HG03060 (cell line): ENCODE measurements around the gene TYW1.
"Not testable (repeated sequence)": the region's sequence is repeated elsewhere in the genome, so short reads cannot be mapped to it uniquely, and the experiment has no call there.

Experiments used
- ATAC-seq: cut with Tn5 transposase; IDR thresholded peaks from one replicate; pipeline ENCODE4 v1.9.1; 2021; ENCODE audit warnings: low read depth, moderate number of reproducible peaks; ENCODE audit not compliant: unreplicated experiment

Gene TYW1

GRCh38 chr7:67230029-67230428 is 233.4 kb downstream of the TYW1 start:
- not testable (repeated sequence) for ATAC-seq

- not testable (repeated sequence) for ATAC-seq
Measured at GRCh38 chr7:67233506-67233905, 236.9 kb downstream of the TYW1 start.

GRCh38 chr7:67236216-67236615 is 239.6 kb downstream of the TYW1 start:
- ATAC-seq = not testable (repeated sequence)

GRCh38 chr7:67242871-67243270 is 246.2 kb downstream of the TYW1 start:
- not testable (repeated sequence) for ATAC-seq

- not testable (repeated sequence) for ATAC-seq
Measured at GRCh38 chr7:67248364-67248763, 251.7 kb downstream of the TYW1 start.

GRCh38 chr7:67251986-67252558 is 255.4 kb downstream of the TYW1 start:
- ATAC-seq = no peak

- ATAC-seq = not testable (repeated sequence)
Measured at GRCh38 chr7:67255076-67255475, 258.4 kb downstream of the TYW1 start.

- ATAC-seq = not testable (repeated sequence)
Measured at GRCh38 chr7:67257779-67258178, 261.1 kb downstream of the TYW1 start.

GRCh38 chr7:67259363-67259762 is 262.7 kb downstream of the TYW1 start:
- not testable (repeated sequence) for ATAC-seq

- not testable (repeated sequence) for ATAC-seq
Measured at GRCh38 chr7:67260166-67260586, 263.5 kb downstream of the TYW1 start.

GRCh38 chr7:67264000-67264399 is 267.4 kb downstream of the TYW1 start:
- not testable (repeated sequence) for ATAC-seq

- not testable (repeated sequence) for ATAC-seq
Measured at GRCh38 chr7:67266070-67266469, 269.4 kb downstream of the TYW1 start.

GRCh38 chr7:67267914-67268313 is 271.3 kb downstream of the TYW1 start:
- ATAC-seq = no peak

GRCh38 chr7:67269916-67270315 is 273.3 kb downstream of the TYW1 start:
- ATAC-seq = not testable (repeated sequence)
